K562 (cell line): Measurements from ENCODE around the gene MYH7B. TPM values are rescaled to one million over a fixed set of nuclear protein-coding genes. Genes with fewer than 3 reads are reported as not detected.

Experiments
- ATAC-seq: fragments of 200-7000 bp; cut with Tn5 transposase; 3 replicates; pipeline ENCODE4 v1.9.1; 2020; ENCODE audit warnings: moderate library complexity
- BruUV-seq: library from RNA; stranded (reverse); fragments of 400-500 nt; replicated peaks from 2 replicates; lab custom pipeline; 2021; lab: Mats Ljungman, UMichigan
- CTCF ChIA-PET: fragments of 300-600 bp; formaldehyde crosslinking; extraction: SDS; loops from one replicate; lab custom pipeline; 2021; ENCODE audit warnings: low intra/inter-chr PET ratio; lab: Yijun Ruan, JAX
- POLR2A ChIA-PET: fragments of 300-600, 350-650 bp; sonication (Branson Sonifier 250); formaldehyde crosslinking; extraction: SDS; loops from one replicate; lab custom pipeline; 2021; ENCODE audit warnings: antibody characterized with exemption, inconsistent platforms; lab: Yijun Ruan, JAX
- DNase-seq, 4 experiments: peaks; one replicate each; pipeline versions ENCODE4 v3.0.0 to v3.0.0-alpha.2; 2011 to 2018; ENCODE audit warnings: low spot score in 3 of 4, mixed read lengths in 3 of 4; ENCODE audit errors: extremely low read depth in 1 of 4
- FAIRE-seq: peaks from 2 replicates; lab custom pipeline; 2011; peaks lifted over from hg19 to GRCh38; lab: Jason Lieb, UNC
- H2AFZ ChIP-seq: 2 replicates; pipeline ENCODE4 v1.6.0; 2011; ENCODE audit warnings: low read depth, low read length, control low read depth, inconsistent platforms
- H3K27ac ChIP-seq: fragments of 200-600 bp; 3 replicates; pipeline ENCODE4 v1.8.0; 2011; ENCODE audit warnings: low read depth, mild to moderate bottlenecking, control low read depth, inconsistent platforms, low read length, moderate library complexity, mixed read lengths; ENCODE audit errors: extremely low read depth
- H3K27me3 ChIP-seq, 2 experiments: fragments of 300-600 bp in 1 of 2; 2 replicates in 1 of 2; 3 replicates in 1 of 2; pipeline versions ENCODE4 v1.6.0 to v1.8.0; 2011; ENCODE audit warnings: inconsistent platforms in 2 of 2, low read length in 2 of 2, mild to moderate bottlenecking in 1 of 2, mixed read lengths in 1 of 2, moderate library complexity in 1 of 2; ENCODE audit not compliant: control insufficient read depth in 2 of 2, insufficient read depth in 2 of 2
- H3K36me3 ChIP-seq: fragments of 300-600 bp; 3 replicates; pipeline ENCODE4 v1.8.0; 2011; ENCODE audit warnings: mild to moderate bottlenecking, low read length, inconsistent platforms; ENCODE audit not compliant: control insufficient read depth, insufficient read depth
- H3K4me1 ChIP-seq, 2 experiments: fragments of 200-600 bp in 1 of 2; replicated peaks in 1 of 2; 2 replicates in 1 of 2; 3 replicates in 1 of 2; pipeline versions ENCODE4 v1.5.1 to v1.8.0; 2011; ENCODE audit warnings: inconsistent platforms in 2 of 2, low read length in 2 of 2, mild to moderate bottlenecking in 1 of 2, mixed read lengths in 1 of 2, moderate library complexity in 1 of 2; ENCODE audit not compliant: control insufficient read depth in 2 of 2, insufficient read depth in 2 of 2
- H3K4me2 ChIP-seq: 2 replicates; pipeline ENCODE4 v1.6.1; 2011; ENCODE audit warnings: low read length, control low read depth, inconsistent platforms, mixed read lengths; ENCODE audit not compliant: insufficient read depth
- H3K4me3 ChIP-seq: fragments of 200-600 bp; sonication (generic), shearing (Covaris generic); 2 replicates; pipeline ENCODE4 v1.5.1; 2016; ENCODE audit warnings: control low read depth, inconsistent platforms
- H3K79me2 ChIP-seq: fragments of 200-600 bp; 3 replicates; pipeline ENCODE4 v1.8.0; 2011; ENCODE audit warnings: low read length, inconsistent platforms; ENCODE audit not compliant: control insufficient read depth, insufficient read depth
- H3K9ac ChIP-seq, 2 experiments: 2 replicates each; pipeline versions ENCODE4 v1.6.0 to v1.6.1; 2011; ENCODE audit warnings: low read depth in 2 of 2, low read length in 2 of 2, control low read depth in 1 of 2, inconsistent platforms in 1 of 2, mild to moderate bottlenecking in 1 of 2, mixed read lengths in 1 of 2; ENCODE audit not compliant: insufficient read depth in 1 of 2
- H3K9me1 ChIP-seq: one replicate; pipeline ENCODE4 v1.6.0; 2011; ENCODE audit warnings: inconsistent platforms, mild to moderate bottlenecking, low read length, moderate library complexity; ENCODE audit not compliant: control insufficient read depth, insufficient read depth
- H3K9me3 ChIP-seq: replicated peaks from 2 replicates; pipeline ENCODE4 v1.5.1; 2011; ENCODE audit warnings: low read depth, low read length, inconsistent platforms; ENCODE audit not compliant: control insufficient read depth, insufficient read depth
- H4K20me1 ChIP-seq: replicated peaks from 2 replicates; pipeline ENCODE4 v1.6.1; 2011; ENCODE audit warnings: low read length, inconsistent platforms, mixed read lengths; ENCODE audit not compliant: control insufficient read depth, insufficient read depth
- DACH1 ChIP-seq: fragments of 450-650 bp; IDR thresholded peaks from 2 replicates; pipeline ENCODE4 v1.6.1; 2018; ENCODE audit not compliant: partially characterized antibody
- JUN ChIP-seq, 2 experiments: sonication (generic) in 1 of 2; formaldehyde crosslinking in 1 of 2; IDR thresholded peaks; 2 replicates each; pipeline versions ENCODE4 v1.6.1 to v1.8.0; 2012 to 2022; ENCODE audit warnings: borderline replicate concordance in 2 of 2, mild to moderate bottlenecking in 2 of 2, improper control_type of control experiment in 1 of 2, low read depth in 1 of 2, low read length in 1 of 2, missing genetic modification reagents in 1 of 2
- MTA1 ChIP-seq: fragments of 450-650 bp; IDR thresholded peaks from 2 replicates; pipeline ENCODE4 v1.6.1; 2017; ENCODE audit warnings: borderline replicate concordance
- SP2 ChIP-seq: IDR thresholded peaks from 2 replicates; pipeline ENCODE4 v1.6.1; 2011; ENCODE audit warnings: mild to moderate bottlenecking, low read depth, low read length, moderate library complexity; ENCODE audit not compliant: poor library complexity, severe bottlenecking; ENCODE audit errors: extremely low read depth
- SRSF9 ChIP-seq: fragments of 200-400 bp; formaldehyde crosslinking; IDR thresholded peaks from 2 replicates; pipeline ENCODE4 v1.6.1; 2017; ENCODE audit warnings: low read depth, low read length, borderline replicate concordance
- TCF15 ChIP-seq: fragments of 250-450 bp; sonication (Bioruptor Pico); IDR thresholded peaks from 2 replicates; pipeline ENCODE4 v1.8.0; 2022; ENCODE audit warnings: moderate library complexity, mild to moderate bottlenecking, inconsistent platforms
- TFAM ChIP-seq: fragments of 250-450 bp; sonication (Bioruptor Pico); conservative IDR thresholded peaks from 2 replicates; pipeline ENCODE4 v1.5.0; 2021; ENCODE audit warnings: mild to moderate bottlenecking, moderate library complexity
- YY1 ChIP-seq, 3 experiments: IDR thresholded peaks; 2 replicates each; pipeline ENCODE4 v1.6.1; 2011; ENCODE audit warnings: low read length in 2 of 3, mild to moderate bottlenecking in 2 of 3, moderate library complexity in 2 of 3, borderline replicate concordance in 1 of 3, control low read depth in 1 of 3, low read depth in 1 of 3; ENCODE audit not compliant: insufficient read depth in 3 of 3, insufficient replicate concordance in 2 of 3, control insufficient read depth in 1 of 3, insufficient read length in 1 of 3; ENCODE audit errors: extremely low read depth in 1 of 3
- WGBS: fragments of 100-300 bp; shearing (Covaris generic); methylation state at CpG from one replicate; pipeline ENCODE4 v1.1.6; 2016; ENCODE audit warnings: low coverage, mixed read lengths; ENCODE audit not compliant: insufficient coverage; ENCODE audit errors: missing lambda C conversion rate; 5-methylcytosine and 5-hydroxymethylcytosine counted together
- in situ Hi-C: fragments of 300-500 bp; cut with MboI; formaldehyde crosslinking; loops from 4 replicates; pipeline ENCODE4 v1.15.0; 2018; ENCODE audit warnings: inconsistent platforms, mixed read lengths
- intact Hi-C: fragments of 100-400 bp; cut with micrococcal nuclease; formaldehyde crosslinking; loops from 2 replicates; pipeline ENCODE4 v1.14.2; 2022
- polyA plus RNA-seq, 8 experiments: library from polyadenylated mRNA; depleted of rRNA in 4 of 8; stranded (reverse) in 5 of 8; unstranded in 3 of 8; fragments of >200 nt; fragmentation: Nextera tagmentation in 2 of 8; fragmentation: Illumina TruSeq in 1 of 8; extraction: Ambion mirVana in 2 of 8; extraction: Trizol in 1 of 8; gene quantifications; 2 replicates each; pipeline versions ENCODE4 v1.2.1 to v1.2.3, GENCODE V29; 2011 to 2014; ENCODE audit warnings: inconsistent platforms in 1 of 8, missing spikeins in 1 of 8
- total RNA-seq, 7 experiments: library from RNA; depleted of rRNA in 6 of 7; stranded (reverse); fragments of >200 nt in 6 of 7; fragmentation: Illumina TruSeq in 2 of 7; extraction: Trizol in 2 of 7; gene quantifications; 2 replicates each; pipeline versions ENCODE4 v1.2.1 to v1.2.3, GENCODE V29; 2011 to 2021; ENCODE audit warnings: low replicate concordance in 1 of 7
- TF ChIP-seq, protein P1 (sequence below), 2 experiments: IDR thresholded peaks; 2 replicates each; pipeline ENCODE4 v1.6.1; 2011; ENCODE audit warnings: borderline replicate concordance in 1 of 2, control low read depth in 1 of 2, low read depth in 1 of 2, low read length in 1 of 2, mild to moderate bottlenecking in 1 of 2, mixed read lengths in 1 of 2, moderate library complexity in 1 of 2; ENCODE audit not compliant: insufficient read depth in 1 of 2, insufficient read length in 1 of 2, poor library complexity in 1 of 2, severe bottlenecking in 1 of 2; ENCODE audit errors: extremely low read depth in 1 of 2

The MYH7B gene
- total and polyA plus RNA-seq, 9 of the 15 experiments (the other 6 are each of a cell fraction or from before 2014, with no cell fraction given) = 0.07 to 0.34 (median 0.13) TPM; not detected in 3

GRCh38 chr20:34970846-34971560, 15.3 kb downstream of the MYH7B start:
- in situ Hi-C loops (no loop called here), intact Hi-C loops (no loop called here)
- H3K27me3 ChIP-seq = no peaks in the 10 kb centered on the region
- H3K4me3 ChIP-seq = no peak overlapping the region
- H3K27ac ChIP-seq = no peak overlapping the region
- ChIA-PET CTCF (no interaction called here), POLR2A (interaction anchor here (0.6 to 3.6 kb wide), 4 partner anchors 15 to 519 kb away, joined by 3 to 12 read pairs (median 3); partner anchors contain the start of genes GSS and MYH7B)
- peaks cover 5 to 8% of the 10 kb centered on the region in 2 experiments; a peak in 3 of 5 replicates for H3K4me1 ChIP-seq
- no TSS peak for BruUV-seq
- H2AFZ ChIP-seq = no peak overlapping the region
- H4K20me1 ChIP-seq = no peaks in the 10 kb centered on the region
- no peaks in the 10 kb centered on the region for H3K79me2 ChIP-seq
- no peak for DNase-seq
- TF ChIP-seq DACH1 (peak; percentile 37), SP2 (no peak)
- no peak for ATAC-seq
- 55% methylated on average over 9 of the region's 9 CpGs for WGBS
- H3K9me1 ChIP-seq = no peaks in the 10 kb centered on the region
- no peaks in the 10 kb centered on the region for H3K9me3 ChIP-seq
- FAIRE-seq = no peak
- 0 out of 4 replicates have a peak overlapping the region, but pooled peaks of 1 of the 2 experiments have one; percentile 33 for H3K9ac ChIP-seq
- H3K4me2 ChIP-seq = no peak overlapping the region
- H3K36me3 ChIP-seq = no peaks in the 10 kb centered on the region

GRCh38 chr20:34971561-34972235, 16.0 kb downstream of the MYH7B start:
- H3K9me3 ChIP-seq = no peaks in the 10 kb centered on the region
- BruUV-seq = no TSS peak
- H3K27ac ChIP-seq = no peak overlapping the region
- ATAC-seq (no peak), DNase-seq (no peak), FAIRE-seq (no peak)
- in situ Hi-C loops (no loop called here), intact Hi-C loops (no loop called here)
- no peak overlapping the region for H3K4me2 ChIP-seq
- ChIA-PET POLR2A (interaction anchor here (0.7 to 3.6 kb wide), 2 partner anchors 16 to 29 kb away, joined by 3 to 12 read pairs; partner anchors contain the start of genes GSS and MYH7B), CTCF (no interaction called here)
- peaks cover 7 to 8% of the 10 kb centered on the region in 2 experiments; a peak in 3 of 5 replicates for H3K4me1 ChIP-seq
- H3K79me2 ChIP-seq = no peaks in the 10 kb centered on the region
- H3K36me3 ChIP-seq = no peaks in the 10 kb centered on the region
- no peak overlapping the region for H2AFZ ChIP-seq
- no peak overlapping the region for H3K4me3 ChIP-seq
- no peaks in the 10 kb centered on the region for H3K27me3 ChIP-seq
- no peaks in the 10 kb centered on the region for H4K20me1 ChIP-seq
- H3K9ac ChIP-seq = peak overlapping the region in 1 of 2 experiments; percentile 68; a peak in 1 of 4 replicates
- 34% methylated on average over 9 of the region's 10 CpGs for WGBS
- H3K9me1 ChIP-seq = no peaks in the 10 kb centered on the region
- TF ChIP-seq SRSF9 (no peak), YY1 (IDR thresholded peaks at IDR 0.05; ENCODE audit: borderline replicate concordance in 1 of 3, control insufficient read depth in 1 of 3, extremely low read depth in 1 of 3, insufficient read depth in 3 of 3, insufficient read length in 1 of 3, insufficient replicate concordance in 2 of 3, low read depth in 1 of 3, low read length in 2 of 3) (no peak), JUN (IDR thresholded peaks at IDR 0.05; ENCODE audit: borderline replicate concordance, low read depth, low read length) (no peak), JUN (CRISPR knock-in tag; IDR thresholded peaks at IDR 0.05; ENCODE audit: borderline replicate concordance) (no peak), TCF15 (CRISPR knock-in tag) (no peak), MTA1 (no peak), TFAM (CRISPR knock-in tag) (no peak)
- TF ChIP-seq, protein P1, sequence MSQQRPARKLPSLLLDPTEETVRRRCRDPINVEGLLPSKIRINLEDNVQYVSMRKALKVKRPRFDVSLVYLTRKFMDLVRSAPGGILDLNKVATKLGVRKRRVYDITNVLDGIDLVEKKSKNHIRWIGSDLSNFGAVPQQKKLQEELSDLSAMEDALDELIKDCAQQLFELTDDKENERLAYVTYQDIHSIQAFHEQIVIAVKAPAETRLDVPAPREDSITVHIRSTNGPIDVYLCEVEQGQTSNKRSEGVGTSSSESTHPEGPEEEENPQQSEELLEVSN (IDR thresholded peaks at IDR 0.05; ENCODE audit: borderline replicate concordance in 1 of 2, extremely low read depth in 1 of 2, insufficient read depth in 1 of 2, insufficient read length in 1 of 2, low read depth in 1 of 2, low read length in 1 of 2, poor library complexity in 1 of 2, severe bottlenecking in 1 of 2) = no peak
